Measurements from ENCODE around the gene PEX14. TPM values are rescaled to one million over a fixed set of nuclear protein-coding genes. Genes with fewer than 3 reads are reported as not detected.

The PEX14 gene
- total and polyA plus RNA-seq, 9 of the 15 experiments (the other 6 are each of a cell fraction or from before 2014, with no cell fraction given) = 2.6 to 45.7 (median 22.7) TPM

DNA sequence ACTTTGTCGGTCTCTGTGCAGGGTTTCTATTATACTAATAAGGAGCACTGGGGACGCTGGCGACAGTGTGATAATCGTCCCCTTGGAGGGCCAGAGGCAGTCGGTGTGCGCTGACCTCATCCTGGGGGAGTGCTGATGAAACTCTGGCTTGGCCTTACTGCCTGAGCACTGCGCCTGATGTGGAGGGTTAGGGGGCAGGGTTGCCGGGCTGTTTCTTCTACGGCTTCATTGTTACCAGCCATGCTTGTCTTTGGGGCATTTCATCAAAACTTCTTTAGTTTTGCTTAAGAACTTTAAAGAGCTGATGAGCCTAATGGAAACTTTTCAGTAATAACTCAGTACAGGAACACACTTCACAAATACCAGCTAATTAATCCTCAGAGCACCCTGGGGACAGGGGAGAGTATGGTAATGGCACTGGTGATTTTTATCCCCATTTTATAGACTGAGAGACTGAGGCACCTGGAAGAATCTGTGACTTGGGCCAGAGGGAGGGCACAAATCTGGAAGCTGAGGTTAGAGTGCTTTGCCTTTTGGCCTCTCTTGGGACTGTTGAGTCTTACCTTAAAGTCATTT, 81.8 kb downstream of the PEX14 start (continued):
- TF ChIP-seq LEF1 (IDR thresholded peaks at IDR 0.05) (peak; percentile 72; the same call in 1 of the 2 replicates), GATAD2B (IDR thresholded peaks at IDR 0.05; ENCODE audit: borderline replicate concordance) (no peak), FOXK1 (CRISPR knock-in tag; IDR thresholded peaks at IDR 0.05; ENCODE audit: borderline replicate concordance) (no peak), NFXL1 (CRISPR knock-in tag; IDR thresholded peaks at IDR 0.05) (peak; percentile 32; the same call in 1 of the 2 replicates), HMG20A (CRISPR knock-in tag; conservative IDR thresholded peaks at IDR 0.05) (no peak), STAG1 (CRISPR knock-in tag; IDR thresholded peaks at IDR 0.05; ENCODE audit: borderline replicate concordance) (no peak), CHCHD3 (CRISPR knock-in tag; IDR thresholded peaks at IDR 0.05) (no peak), RBM14 (IDR thresholded peaks at IDR 0.05; ENCODE audit: borderline replicate concordance, insufficient read depth, low read depth, low read length) (no peak), KDM4B (IDR thresholded peaks at IDR 0.05; ENCODE audit: borderline replicate concordance in 2 of 2, low read depth in 1 of 2) (no peak), RCOR1 (IDR thresholded peaks at IDR 0.05; ENCODE audit: borderline replicate concordance in 1 of 2, low read depth in 2 of 2, low read length in 2 of 2) (peak in 1 of 2 experiments; percentile 71; a peak in 2 of 4 replicates), TCF3 (CRISPR knock-in tag; IDR thresholded peaks at IDR 0.05) (0 out of 2 replicates have a peak, but pooled peaks have one; percentile 4), MYC (IDR thresholded peaks at IDR 0.05; ENCODE audit: low read depth, low read length) (peak; percentile 95), MYC (CRISPR knock-in tag; IDR thresholded peaks at IDR 0.05; ENCODE audit: borderline replicate concordance, low read depth) (peak; percentile 4; the same call in 1 of the 2 replicates), KHSRP (IDR thresholded peaks at IDR 0.05) (no peak), HDAC1 (IDR thresholded peaks at IDR 0.05) (no peak), HCFC1 (IDR thresholded peaks at IDR 0.05; ENCODE audit: low read depth, low read length) (peak; percentile 31), TCFL5 (CRISPR knock-in tag; conservative IDR thresholded peaks at IDR 0.05) (no peak), HMGN3 (IDR thresholded peaks at IDR 0.05; ENCODE audit: borderline replicate concordance, extremely low read depth, insufficient read length, low read depth, low read length) (no peak), SMARCA5 (IDR thresholded peaks at IDR 0.05) (peak; percentile 94), SRSF1 (IDR thresholded peaks at IDR 0.05; ENCODE audit: low read depth, low read length) (no peak), RAD21 (CRISPR knock-in tag; conservative IDR thresholded peaks at IDR 0.05 in 1 of 2, IDR thresholded peaks at IDR 0.05 in 1 of 2) (peak in 1 of 2 experiments; percentile 22; a peak in 1 of 4 replicates), STAT5B (CRISPR knock-in tag; IDR thresholded peaks at IDR 0.05) (no peak), ZNF75A (CRISPR knock-in tag; IDR thresholded peaks at IDR 0.05) (no peak)
- TF ChIP-seq, protein P1, sequence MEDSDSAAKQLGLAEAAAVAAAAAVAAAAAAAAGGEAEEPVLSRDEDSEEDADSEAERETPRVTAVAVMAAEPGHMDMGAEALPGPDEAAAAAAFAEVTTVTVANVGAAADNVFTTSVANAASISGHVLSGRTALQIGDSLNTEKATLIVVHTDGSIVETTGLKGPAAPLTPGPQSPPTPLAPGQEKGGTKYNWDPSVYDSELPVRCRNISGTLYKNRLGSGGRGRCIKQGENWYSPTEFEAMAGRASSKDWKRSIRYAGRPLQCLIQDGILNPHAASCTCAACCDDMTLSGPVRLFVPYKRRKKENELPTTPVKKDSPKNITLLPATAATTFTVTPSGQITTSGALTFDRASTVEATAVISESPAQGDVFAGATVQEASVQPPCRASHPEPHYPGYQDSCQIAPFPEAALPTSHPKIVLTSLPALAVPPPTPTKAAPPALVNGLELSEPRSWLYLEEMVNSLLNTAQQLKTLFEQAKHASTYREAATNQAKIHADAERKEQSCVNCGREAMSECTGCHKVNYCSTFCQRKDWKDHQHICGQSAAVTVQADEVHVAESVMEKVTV (CRISPR knock-in tag; IDR thresholded peaks at IDR 0.05) = 0 out of 2 replicates have a peak, but pooled peaks have one; percentile 12
- TF ChIP-seq, protein P2, sequence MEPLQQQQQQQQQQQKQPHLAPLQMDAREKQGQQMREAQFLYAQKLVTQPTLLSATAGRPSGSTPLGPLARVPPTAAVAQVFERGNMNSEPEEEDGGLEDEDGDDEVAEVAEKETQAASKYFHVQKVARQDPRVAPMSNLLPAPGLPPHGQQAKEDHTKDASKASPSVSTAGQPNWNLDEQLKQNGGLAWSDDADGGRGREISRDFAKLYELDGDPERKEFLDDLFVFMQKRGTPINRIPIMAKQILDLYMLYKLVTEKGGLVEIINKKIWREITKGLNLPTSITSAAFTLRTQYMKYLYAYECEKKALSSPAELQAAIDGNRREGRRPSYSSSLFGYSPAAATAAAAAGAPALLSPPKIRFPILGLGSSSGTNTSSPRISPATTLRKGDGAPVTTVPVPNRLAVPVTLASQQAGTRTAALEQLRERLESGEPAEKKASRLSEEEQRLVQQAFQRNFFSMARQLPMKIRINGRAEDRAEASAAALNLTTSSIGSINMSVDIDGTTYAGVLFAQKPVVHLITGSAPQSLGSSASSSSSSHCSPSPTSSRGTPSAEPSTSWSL (CRISPR knock-in tag; IDR thresholded peaks at IDR 0.05; ENCODE audit: borderline replicate concordance) = no peak
- TF ChIP-seq, protein P3, sequence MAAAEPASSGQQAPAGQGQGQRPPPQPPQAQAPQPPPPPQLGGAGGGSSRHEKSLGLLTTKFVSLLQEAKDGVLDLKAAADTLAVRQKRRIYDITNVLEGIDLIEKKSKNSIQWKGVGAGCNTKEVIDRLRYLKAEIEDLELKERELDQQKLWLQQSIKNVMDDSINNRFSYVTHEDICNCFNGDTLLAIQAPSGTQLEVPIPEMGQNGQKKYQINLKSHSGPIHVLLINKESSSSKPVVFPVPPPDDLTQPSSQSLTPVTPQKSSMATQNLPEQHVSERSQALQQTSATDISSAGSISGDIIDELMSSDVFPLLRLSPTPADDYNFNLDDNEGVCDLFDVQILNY (CRISPR knock-in tag; IDR thresholded peaks at IDR 0.05) = no peak
